GM21367 (cell line): ENCODE data around the gene LYST.
"Not testable (repeated sequence)": the region's sequence is repeated elsewhere in the genome, so short reads cannot be mapped to it uniquely, and the experiment has no call there.

ENCODE experiments used
- ATAC-seq: cut with Tn5 transposase; IDR thresholded peaks from one replicate; pipeline ENCODE4 v1.9.1; 2021; ENCODE audit not compliant: unreplicated experiment

The LYST gene

DNA sequence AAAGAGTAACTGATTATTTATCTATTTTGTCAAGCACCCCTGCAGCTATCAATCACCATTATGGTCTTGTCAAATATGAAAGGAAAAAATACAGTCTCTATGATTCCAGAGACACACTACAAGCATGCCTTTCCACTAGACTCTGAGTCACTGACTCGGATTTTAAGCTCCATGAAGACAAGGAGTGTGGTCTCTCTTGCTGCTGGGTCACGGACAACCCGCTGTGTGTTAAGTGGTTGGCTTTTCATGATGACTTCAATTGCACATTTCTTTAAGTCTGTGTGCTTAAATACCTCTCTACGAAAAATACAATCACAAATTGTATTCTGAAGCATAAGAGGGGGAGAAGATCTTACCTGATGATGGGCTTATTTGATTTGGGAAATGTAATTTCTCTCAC lies 203.1 kb downstream of the LYST start:
- ATAC-seq, result no peak

DNA sequence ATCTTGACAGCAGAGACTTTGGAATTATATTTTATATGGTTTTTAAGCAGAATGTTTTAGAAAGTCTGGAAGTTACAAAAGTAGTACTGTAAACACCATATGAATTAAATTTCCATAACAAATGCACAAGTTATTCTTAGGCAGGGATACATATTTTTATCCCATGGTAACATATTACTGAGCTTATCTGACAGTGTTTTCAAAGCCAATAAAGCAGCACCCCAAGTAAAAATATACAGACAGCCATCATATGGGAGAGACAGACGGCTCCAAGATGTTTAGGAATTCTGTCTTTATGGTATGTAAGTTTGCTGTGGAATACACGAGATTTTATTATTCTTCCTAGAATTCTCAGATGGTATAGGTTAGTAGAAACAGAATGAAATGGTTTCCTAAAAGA lies 205.1 kb downstream of the LYST start:
- no peak for ATAC-seq

DNA sequence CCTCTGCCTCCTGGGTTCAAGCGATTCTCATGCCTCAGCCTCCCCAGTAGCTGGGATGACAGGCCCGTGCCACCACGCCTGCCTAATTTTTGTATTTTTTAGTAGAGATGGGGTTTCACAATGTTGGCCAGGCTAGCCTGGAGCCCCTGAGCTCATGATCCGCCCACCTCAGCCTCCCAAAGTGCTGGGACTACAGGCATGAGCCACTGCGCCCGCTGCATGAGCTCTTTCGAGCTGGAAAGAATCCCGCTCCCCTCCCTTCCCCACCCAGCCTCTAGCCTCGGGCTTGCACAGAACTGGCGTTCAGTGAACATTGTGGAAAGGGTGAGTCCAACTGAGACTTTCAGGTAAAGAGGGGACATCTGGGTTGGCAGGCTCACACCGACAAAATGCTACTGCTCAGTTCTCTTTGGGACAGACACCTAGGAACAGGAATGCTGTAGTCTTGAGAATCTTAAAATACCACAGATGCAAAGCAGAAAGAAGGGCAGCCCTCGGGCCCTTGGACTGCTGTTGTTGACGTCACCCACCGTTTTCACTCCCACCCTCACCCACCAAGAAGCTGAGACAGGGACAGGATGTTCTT lies 207.4 kb downstream of the LYST start:
- ATAC-seq, result no peak

DNA sequence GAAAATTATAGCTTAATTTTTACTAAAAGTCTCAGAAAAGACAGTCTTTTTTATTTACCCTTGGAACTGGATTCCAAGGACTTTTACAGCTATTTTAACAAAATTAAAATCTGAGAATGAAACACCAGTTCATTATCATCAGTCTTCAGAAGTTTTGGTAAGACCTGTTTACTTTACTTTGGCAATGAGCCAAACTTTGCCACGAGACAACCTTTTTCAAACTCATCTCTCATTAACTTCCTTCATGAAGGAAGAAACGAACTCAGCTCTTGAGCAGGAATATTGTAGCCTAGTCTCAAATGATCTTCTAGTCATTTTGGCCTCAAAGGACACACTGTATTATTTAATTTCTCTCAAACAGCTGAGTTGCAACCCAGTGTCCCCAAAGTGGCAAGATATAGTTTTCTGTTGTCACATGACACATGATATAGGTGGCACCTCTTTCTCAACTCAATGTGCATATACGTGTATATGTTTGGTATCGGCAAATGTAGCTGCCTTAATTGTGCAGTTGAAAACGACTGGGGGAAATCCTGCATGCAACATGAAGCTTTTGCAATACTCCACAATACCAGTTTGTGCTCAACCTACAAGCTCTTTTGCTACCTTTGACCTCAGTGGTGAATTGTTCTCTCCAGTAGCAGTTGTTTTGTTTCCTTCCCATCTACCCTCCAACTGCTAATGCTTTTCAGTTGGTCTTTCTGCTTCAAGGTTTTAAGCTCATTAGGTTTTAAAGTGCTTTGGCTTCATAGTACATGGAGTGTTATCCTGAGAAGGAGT lies 208.8 kb downstream of the LYST start:
- no peak for ATAC-seq

DNA sequence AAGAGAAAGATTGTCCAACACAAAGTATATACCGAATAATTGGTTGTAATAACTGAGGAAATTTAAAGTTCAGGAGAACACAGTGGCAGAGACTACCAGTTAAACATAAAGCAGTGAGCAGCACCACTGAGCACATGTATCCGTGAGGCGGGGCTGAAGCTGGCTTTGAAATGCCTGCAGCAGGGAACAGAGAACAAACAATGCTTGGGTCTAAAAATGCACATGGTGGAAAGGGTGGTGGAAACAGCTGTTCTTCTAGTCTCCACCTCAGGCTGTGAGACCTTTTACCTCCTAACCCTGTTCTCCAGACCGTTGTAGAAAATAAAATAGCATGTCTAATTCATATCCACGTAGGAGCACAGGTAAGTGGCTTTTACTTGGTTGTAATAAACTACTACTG lies 209.4 kb downstream of the LYST start:
- no peak for ATAC-seq

- no peak for ATAC-seq
Measured at GRCh38 chr1:235652364-235652763, 214.3 kb downstream of the LYST start.

DNA sequence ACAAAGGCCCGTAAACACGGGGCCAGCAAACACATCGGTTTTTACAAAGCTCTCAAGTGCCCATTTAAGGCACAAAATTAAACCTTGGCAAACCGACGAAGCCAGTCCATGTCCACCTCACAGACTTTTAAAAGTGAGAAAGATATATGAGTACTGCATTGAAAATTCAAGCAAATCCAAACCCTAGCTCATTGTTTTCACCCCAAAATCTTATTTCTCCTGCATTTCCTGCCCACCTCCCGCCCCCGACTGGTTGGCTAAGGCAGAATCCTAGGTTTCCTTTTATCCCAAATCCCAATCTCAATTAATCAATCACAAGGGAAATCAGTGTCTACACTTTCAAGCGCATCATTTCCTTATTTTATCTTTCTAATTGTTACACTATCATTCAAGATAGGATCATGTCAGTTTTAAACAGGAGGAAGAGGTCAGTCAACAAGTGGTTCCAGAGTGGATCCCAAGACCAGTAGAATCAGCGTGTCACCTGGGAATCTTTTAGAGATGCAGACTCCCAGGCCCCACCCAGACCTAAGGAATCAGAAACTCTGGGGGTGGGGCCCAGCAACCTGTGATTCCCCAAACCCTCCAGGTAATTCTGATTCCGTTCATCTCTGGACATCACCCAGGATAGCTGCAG lies 215.4 kb downstream of the LYST start:
- ATAC-seq, result no peak

- ATAC-seq, result no peak
Measured at GRCh38 chr1:235650341-235651169, 216.2 kb downstream of the LYST start.

DNA sequence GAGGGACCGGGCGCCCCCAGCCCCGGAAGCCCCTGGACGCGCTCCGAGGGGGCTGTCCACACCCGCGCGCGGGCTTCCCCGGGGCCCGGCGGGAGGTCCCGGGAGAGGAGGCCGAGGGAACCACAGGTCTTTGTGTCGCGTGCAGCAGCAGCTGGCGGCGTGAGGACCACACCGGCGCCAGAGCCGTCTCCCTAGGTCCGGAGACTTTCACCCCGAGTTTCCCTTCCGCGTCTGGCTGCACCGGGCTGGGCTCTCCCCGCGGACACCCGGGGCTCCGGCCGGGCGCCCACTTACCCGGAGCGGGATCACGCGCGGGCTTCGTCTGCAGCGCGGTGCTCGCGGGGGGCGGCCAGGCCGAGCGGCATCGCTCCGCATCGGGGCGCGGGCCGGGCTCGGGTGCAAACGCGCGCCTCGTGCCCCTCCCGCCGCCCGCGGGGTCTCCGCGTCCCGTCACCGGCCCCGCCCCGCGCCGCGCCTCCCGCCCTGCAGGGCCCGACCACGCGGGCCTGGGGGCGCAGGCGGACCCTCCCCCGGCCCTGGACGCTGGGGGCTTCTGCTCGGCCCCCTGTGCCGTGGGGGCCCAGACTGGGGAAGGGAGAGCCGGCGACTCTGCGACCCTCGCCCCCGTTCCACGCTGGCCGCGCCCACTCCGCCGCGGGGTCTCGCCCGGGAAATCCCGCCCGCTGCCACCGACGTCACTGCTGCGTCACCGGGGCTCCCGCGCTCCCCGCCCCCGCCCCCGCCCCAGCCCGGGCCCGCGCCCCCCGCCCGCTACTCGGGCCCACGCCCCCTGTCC lies 217.1 kb downstream of the LYST start, which contains the start of gene GNG4:
Gene GNG4, minus strand, starts transcription at position 417 of the 796 bp plus-strand sequence. CDS start 65,946 bp downstream, outside the sequence.
- ATAC-seq, result peak; percentile 44

GRCh38 chr1:235648954-235649367 lies 217.7 kb downstream of the LYST start:
- peak; percentile 54 for ATAC-seq

DNA sequence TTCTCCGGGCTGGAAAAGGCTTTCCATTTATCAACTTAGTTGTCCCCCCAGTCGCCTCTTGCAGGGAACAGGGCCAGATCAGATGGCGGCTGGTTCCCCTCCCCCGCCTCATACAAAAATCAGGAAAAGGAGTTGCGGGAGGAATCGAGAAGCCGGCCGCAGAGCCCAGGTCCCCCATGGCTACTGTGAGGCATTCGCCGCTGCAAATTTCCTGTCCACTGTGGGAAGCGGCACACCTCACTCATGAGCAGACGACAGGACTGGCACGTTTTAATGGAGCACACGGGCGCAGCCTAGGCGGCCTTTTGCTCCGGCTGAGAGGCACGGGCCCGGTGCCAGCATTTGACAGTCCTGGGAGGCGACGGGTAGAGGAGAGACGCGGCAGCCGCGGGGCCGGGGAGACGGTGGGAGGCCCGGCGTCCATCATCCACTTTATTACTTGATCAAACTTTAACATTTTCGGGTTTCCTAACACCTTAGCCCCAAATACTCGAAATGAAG lies 218.2 kb downstream of the LYST start:
- ATAC-seq, result no peak

DNA sequence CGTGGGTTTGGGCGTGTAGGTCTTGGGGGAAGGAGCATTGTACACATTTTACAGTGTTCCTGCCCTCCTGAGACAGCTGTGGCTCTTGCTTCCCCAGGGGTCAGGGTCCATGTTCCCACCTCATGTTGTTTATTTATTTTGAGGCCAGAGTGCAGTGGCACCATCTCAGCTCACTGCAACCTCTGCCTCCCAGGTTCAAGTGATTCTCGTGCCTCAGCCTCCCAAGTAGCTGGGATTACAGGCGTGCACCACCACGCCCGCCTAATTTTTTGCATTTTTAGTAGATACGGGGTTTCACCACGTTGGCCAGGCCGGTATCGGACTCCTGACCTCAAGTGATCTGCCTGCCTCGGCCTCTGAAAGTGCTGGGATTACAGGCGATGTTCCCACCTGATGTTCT lies 219.2 kb downstream of the LYST start:
- ATAC-seq, result not testable (repeated sequence)

DNA sequence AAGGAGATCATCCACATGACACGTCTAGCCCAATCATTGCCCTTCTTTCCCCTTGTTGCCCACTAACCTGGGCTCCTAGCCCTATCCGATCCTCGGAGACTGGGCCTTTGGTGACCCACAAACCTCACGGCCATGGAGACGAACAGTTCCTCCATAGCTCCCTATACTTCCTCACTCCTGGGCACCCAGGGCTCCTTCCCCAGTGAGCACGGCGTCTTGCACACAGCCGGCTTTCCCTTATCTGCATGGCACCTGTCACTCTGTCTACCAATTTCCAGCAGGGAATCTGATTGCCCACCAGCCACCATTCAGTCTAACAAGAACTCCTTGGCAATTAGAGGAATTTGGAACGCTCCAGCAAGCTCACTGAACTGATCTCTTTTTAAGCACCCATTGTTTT lies 220.2 kb downstream of the LYST start:
- ATAC-seq, result no peak

DNA sequence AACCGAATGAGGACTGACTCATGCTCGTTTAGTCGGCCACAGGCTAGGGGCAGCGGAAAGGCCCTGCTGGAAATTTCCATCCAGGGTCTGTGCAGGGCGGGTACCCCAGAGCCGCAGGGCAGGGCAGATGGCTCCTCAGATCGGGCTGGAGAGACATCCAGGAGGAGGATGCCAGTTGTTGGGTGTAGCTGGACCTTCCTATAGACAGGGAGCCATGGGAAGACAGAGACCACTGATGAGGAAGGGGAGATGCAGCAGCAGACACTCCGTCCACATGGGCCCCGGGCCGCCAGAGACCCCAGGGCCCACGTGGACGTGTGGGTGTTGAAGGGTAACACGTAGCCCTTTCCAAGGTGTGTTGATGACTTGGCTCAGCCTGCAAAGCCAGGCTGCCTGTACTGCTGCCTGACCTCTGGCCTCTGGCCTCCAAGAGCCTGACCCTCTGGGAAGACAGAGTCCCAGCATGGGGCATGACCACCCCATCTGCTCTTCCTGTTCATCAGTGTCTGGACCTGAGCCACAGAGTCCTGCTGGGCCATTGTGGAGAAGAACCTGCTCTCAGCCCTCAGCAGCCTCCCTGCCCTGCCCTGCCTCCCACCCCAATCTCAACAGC lies 221.9 kb downstream of the LYST start:
- ATAC-seq, result no peak

DNA sequence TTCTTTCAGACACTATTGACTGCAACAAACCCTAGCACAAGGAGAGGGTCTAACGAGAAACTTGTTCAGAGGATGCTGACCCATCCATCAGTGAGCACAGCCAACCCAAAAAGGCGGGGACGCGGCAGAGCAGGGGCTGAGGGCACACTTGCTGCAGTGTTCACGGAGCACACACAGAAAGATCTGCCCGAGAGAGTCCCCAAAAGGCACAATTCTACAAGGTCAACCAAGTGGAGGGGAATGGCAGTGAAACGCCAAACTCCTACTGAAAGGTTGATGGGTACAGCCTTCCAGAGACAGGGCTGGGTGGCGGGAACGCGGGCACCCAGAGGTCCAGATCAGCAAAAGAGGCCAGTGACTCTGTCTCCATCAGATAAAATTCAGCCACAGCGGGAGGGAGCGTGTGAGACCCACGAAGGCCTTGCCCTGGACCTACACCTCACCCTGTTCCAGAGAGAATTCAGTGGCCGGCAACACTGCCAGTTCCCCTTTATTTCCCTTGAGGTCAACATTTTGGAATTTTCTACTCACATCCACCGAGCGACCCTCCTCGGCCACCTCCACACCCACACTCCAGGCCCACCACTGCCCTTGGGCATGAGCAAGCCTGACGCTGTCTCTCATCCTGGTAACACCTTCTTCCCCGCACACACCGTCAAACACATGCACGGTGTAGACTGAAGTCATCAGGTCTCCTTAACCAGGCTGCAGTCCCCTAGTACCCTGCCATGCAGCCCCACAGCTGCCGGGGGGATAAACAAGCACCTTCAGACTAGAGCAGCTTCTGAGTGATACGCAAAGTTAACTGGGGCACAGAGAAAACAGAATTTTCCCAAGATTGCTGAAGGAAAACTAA lies 222.6 kb downstream of the LYST start:
- ATAC-seq, result no peak

- ATAC-seq, result no peak
Measured at GRCh38 chr1:235642943-235643371, 223.7 kb downstream of the LYST start.

DNA sequence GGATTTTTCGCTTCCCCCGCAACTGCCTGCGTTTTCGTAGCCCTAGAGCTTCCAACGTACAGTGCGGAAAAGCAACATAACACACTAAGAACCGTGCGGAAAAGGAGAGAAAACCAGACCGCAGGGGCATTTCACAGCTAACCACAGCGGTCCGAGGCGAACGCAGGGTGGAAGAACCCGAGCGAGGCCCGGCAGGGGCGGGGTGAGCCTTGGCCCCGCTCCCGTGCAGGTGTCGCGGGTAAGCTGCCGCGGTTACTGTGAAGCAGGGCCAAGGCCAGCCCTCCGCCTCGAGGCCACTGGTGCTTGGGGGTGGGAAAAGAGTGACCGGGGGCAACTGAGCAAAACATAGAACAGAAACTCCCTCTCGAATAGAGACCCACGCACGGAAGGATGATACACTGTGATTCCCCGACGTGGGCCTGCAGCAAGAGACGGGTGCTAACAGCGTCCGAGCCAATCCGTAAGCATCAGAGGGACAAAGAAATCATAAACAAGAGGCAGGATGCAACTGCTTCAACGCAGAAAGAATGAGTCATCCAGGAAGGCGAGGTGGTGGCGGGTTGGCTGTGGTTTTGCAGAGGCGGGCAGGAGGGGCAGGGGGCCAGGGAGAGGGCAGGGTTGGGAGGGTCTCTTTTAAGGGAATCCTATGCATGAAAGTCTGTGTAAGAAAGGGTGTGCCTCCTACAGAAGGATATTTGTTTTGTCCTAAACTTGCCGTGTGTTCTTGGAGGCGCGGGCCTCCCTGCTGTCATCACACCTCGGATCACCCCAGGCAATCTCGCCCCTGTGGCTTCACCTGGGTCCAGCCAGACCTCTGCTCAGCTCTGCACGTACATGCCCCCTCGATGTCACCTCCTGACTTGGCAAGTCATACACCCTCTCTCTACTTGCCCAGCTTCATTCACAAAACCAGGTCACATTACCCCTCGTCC lies 224.4 kb downstream of the LYST start:
- no peak for ATAC-seq

DNA sequence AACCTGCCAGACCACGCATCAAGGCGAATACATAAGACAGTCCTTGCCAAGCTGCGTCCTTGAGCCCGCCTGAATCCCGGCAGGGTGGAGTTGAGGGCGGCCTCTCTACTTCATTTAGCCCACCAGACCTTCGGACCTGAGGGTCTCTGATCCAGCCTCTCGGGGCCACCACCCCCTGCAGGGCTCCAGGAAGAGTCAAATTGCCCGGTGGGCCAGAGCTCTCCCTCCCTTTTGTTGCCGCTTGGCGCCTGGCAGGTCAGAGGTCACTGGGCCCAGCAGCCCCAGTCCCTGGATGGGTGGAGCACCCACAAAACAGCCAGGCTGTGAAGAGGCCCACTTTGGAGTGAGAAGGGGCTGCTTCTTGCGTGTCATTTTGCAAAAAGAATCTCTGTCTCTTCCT lies 226.1 kb downstream of the LYST start:
- ATAC-seq, result no peak
